Measurements from ENCODE around the gene COPS3.

COPS3 gene

GRCh38 chr17:17216236-17216635, 64.8 kb downstream of the COPS3 start:
- in situ Hi-C loops (cut with HindIII; ENCODE audit: low pct_unique_long_range_greater_than_20kb, low sequenced_read_pairs) = no loop called here
- DNase-seq (ENCODE audit: low read depth in 1 of 2, low spot score in 1 of 2) = no peak
- TF ChIP-seq JUND (IDR thresholded peaks at IDR 0.05; ENCODE audit: low read depth) = no peak

GRCh38 chr17:17215575-17215974, 65.5 kb downstream of the COPS3 start:
- TF ChIP-seq JUND (IDR thresholded peaks at IDR 0.05; ENCODE audit: low read depth) = no peak
- in situ Hi-C loops (cut with HindIII; ENCODE audit: low pct_unique_long_range_greater_than_20kb, low sequenced_read_pairs) = no loop called here
- DNase-seq (ENCODE audit: low read depth in 1 of 2, low spot score in 1 of 2) = no peak

GRCh38 chr17:17214646-17215436, 66.2 kb downstream of the COPS3 start:
- no peak for TF ChIP-seq JUND (IDR thresholded peaks at IDR 0.05; ENCODE audit: low read depth)
- DNase-seq (ENCODE audit: low read depth in 1 of 2, low spot score in 1 of 2) = no peak
- in situ Hi-C loops (cut with HindIII; ENCODE audit: low pct_unique_long_range_greater_than_20kb, low sequenced_read_pairs) = no loop called here

GRCh38 chr17:17213775-17214174, 67.3 kb downstream of the COPS3 start:
- in situ Hi-C loops (cut with HindIII; ENCODE audit: low pct_unique_long_range_greater_than_20kb, low sequenced_read_pairs) = no loop called here
- TF ChIP-seq JUND (IDR thresholded peaks at IDR 0.05; ENCODE audit: low read depth) = no peak
- no peak for DNase-seq (ENCODE audit: low read depth in 1 of 2, low spot score in 1 of 2)

- no peak for DNase-seq (ENCODE audit: low read depth in 1 of 2, low spot score in 1 of 2)
- in situ Hi-C loops (cut with HindIII; ENCODE audit: low pct_unique_long_range_greater_than_20kb, low sequenced_read_pairs) = no loop called here
- no peak for TF ChIP-seq JUND (IDR thresholded peaks at IDR 0.05; ENCODE audit: low read depth)
These were observed 73.0 kb downstream of the COPS3 start for GRCh38 chr17:17207998-17208397.

- TF ChIP-seq JUND (IDR thresholded peaks at IDR 0.05; ENCODE audit: low read depth) = no peak
- in situ Hi-C loops (cut with HindIII; ENCODE audit: low pct_unique_long_range_greater_than_20kb, low sequenced_read_pairs) = no loop called here
- DNase-seq (ENCODE audit: low read depth in 1 of 2, low spot score in 1 of 2) = no peak
These were observed 74.1 kb downstream of the COPS3 start for GRCh38 chr17:17206913-17207335.

- in situ Hi-C loops (cut with HindIII; ENCODE audit: low pct_unique_long_range_greater_than_20kb, low sequenced_read_pairs) = no loop called here
- DNase-seq (ENCODE audit: low read depth in 1 of 2, low spot score in 1 of 2) = peak; percentile 53 to 88
- TF ChIP-seq JUND (IDR thresholded peaks at IDR 0.05; ENCODE audit: low read depth) = no peak
These were observed 74.7 kb downstream of the COPS3 start, which contains the start of gene PLD6 for GRCh38 chr17:17206124-17206912. PLD6 (minus strand) TSS chr17:17206333; CDS start chr17:17206286, 47 bp downstream.

- peak; percentile 44 to 51 for DNase-seq (ENCODE audit: low read depth in 1 of 2, low spot score in 1 of 2)
- in situ Hi-C loops (cut with HindIII; ENCODE audit: low pct_unique_long_range_greater_than_20kb, low sequenced_read_pairs) = no loop called here
- TF ChIP-seq JUND (IDR thresholded peaks at IDR 0.05; ENCODE audit: low read depth) = no peak
These were observed 75.5 kb downstream of the COPS3 start for GRCh38 chr17:17205368-17206123.

- in situ Hi-C loops (cut with HindIII; ENCODE audit: low pct_unique_long_range_greater_than_20kb, low sequenced_read_pairs) = no loop called here
- TF ChIP-seq JUND (IDR thresholded peaks at IDR 0.05; ENCODE audit: low read depth) = no peak
- DNase-seq (ENCODE audit: low read depth in 1 of 2, low spot score in 1 of 2) = no peak
These were observed 76.3 kb downstream of the COPS3 start for GRCh38 chr17:17204635-17205231.

GRCh38 chr17:17204041-17204591, 76.9 kb downstream of the COPS3 start:
- DNase-seq (ENCODE audit: low read depth in 1 of 2, low spot score in 1 of 2) = peak in 1 of 2 experiments; percentile 25
- no peak for TF ChIP-seq JUND (IDR thresholded peaks at IDR 0.05; ENCODE audit: low read depth)
- in situ Hi-C loops (cut with HindIII; ENCODE audit: low pct_unique_long_range_greater_than_20kb, low sequenced_read_pairs) = no loop called here

GRCh38 chr17:17203173-17203730, 77.8 kb downstream of the COPS3 start:
- no peak for DNase-seq (ENCODE audit: low read depth in 1 of 2, low spot score in 1 of 2)
- no peak for TF ChIP-seq JUND (IDR thresholded peaks at IDR 0.05; ENCODE audit: low read depth)
- in situ Hi-C loops (cut with HindIII; ENCODE audit: low pct_unique_long_range_greater_than_20kb, low sequenced_read_pairs) = no loop called here

GRCh38 chr17:17201907-17202306, 79.1 kb downstream of the COPS3 start:
- in situ Hi-C loops (cut with HindIII; ENCODE audit: low pct_unique_long_range_greater_than_20kb, low sequenced_read_pairs) = no loop called here
- no peak for DNase-seq (ENCODE audit: low read depth in 1 of 2, low spot score in 1 of 2)
- TF ChIP-seq JUND (IDR thresholded peaks at IDR 0.05; ENCODE audit: low read depth) = no peak
